Body of pancreas (tissue), 4 donors: ENCODE results near the gene ABCC5.

ENCODE experiments used
- POLR2A ChIP-seq, 3 donors: fragments of 450-650 bp; IDR thresholded peaks; one replicate each; pipeline ENCODE4 v1.6.1; 2016; ENCODE audit warnings: antibody characterized with exemption in 3 of 3, mild to moderate bottlenecking in 2 of 3
- TF ChIP-seq, protein P1 (sequence below), 7 experiments: fragments of 450-650 bp in 4 of 7; fragments of 200-600 bp in 3 of 7; sonication (generic) in 3 of 7; IDR thresholded peaks; one replicate each; pipeline ENCODE4 v1.5.1; 2016 to 2019; ENCODE audit warnings: antibody characterized with exemption in 7 of 7

- TF ChIP-seq, protein P1, sequence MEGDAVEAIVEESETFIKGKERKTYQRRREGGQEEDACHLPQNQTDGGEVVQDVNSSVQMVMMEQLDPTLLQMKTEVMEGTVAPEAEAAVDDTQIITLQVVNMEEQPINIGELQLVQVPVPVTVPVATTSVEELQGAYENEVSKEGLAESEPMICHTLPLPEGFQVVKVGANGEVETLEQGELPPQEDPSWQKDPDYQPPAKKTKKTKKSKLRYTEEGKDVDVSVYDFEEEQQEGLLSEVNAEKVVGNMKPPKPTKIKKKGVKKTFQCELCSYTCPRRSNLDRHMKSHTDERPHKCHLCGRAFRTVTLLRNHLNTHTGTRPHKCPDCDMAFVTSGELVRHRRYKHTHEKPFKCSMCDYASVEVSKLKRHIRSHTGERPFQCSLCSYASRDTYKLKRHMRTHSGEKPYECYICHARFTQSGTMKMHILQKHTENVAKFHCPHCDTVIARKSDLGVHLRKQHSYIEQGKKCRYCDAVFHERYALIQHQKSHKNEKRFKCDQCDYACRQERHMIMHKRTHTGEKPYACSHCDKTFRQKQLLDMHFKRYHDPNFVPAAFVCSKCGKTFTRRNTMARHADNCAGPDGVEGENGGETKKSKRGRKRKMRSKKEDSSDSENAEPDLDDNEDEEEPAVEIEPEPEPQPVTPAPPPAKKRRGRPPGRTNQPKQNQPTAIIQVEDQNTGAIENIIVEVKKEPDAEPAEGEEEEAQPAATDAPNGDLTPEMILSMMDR (IDR thresholded peaks at IDR 0.05): no peak
- no peak for TF ChIP-seq POLR2A (IDR thresholded peaks at IDR 0.05)
These were observed 54.9 kb downstream of the ABCC5 start for GRCh38 chr3:183962807-183963206.
